Measurements from ENCODE around the gene GOLGA6L9.
"Not testable (repeated sequence)": the region's sequence is repeated elsewhere in the genome, so short reads cannot be mapped to it uniquely, and the experiment has no call there.

GOLGA6L9 gene, protein sequence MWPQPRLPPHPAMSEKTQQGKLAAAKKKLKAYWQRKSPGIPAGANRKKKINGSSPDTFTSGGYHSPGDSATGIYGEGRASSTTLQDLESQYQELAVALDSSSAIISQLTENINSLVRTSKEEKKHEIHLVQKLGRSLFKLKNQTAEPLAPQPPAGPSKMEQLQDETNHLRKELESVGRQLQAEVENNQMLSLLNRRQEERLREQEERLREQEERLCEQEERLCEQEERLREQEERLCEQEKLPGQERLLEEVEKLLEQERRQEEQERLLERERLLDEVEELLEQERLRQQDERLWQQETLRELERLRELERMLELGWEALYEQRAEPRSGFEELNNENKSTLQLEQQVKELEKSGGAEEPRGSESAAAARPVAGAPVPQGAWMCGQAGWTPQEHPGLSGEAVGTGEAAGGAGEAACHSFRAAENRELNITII

GRCh38 chr15:82429693-82430092 lies at the start of gene GOLGA6L9:
Gene GOLGA6L9, plus strand, starts transcription at chr15:82429816. Its CDS starts 264 bp downstream, at chr15:82430080.
- DNase-seq: not testable (repeated sequence)

- not testable (repeated sequence) for DNase-seq
Measured at GRCh38 chr15:82381330-82381955, 48.2 kb upstream of the GOLGA6L9 start.

- not testable (repeated sequence) for DNase-seq
Measured at GRCh38 chr15:82387209-82387608, 42.4 kb upstream of the GOLGA6L9 start.

- not testable (repeated sequence) for DNase-seq
Measured at GRCh38 chr15:82390152-82390551, 39.5 kb upstream of the GOLGA6L9 start.

GRCh38 chr15:82392077-82392476 lies 37.5 kb upstream of the GOLGA6L9 start:
- DNase-seq: not testable (repeated sequence)

DNA sequence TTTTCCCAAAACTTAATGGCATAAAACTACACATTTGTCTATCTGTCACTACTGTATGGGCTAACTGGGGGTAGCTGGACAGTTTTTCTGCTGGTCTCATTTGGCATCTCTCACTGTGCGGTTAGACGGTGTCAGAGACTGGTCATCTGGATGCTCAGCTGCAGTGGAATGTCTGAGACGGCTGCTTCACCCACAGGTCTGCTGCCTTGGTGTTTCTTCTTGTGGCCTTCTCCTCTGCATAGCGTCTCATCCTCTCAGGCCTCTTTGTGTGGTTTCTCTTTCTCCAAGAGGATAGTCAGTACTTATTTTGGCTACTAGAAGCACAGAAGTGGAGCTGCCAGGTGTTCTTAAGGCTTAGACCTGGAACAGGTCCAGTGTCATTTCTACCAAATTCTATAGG lies 35.9 kb upstream of the GOLGA6L9 start:
- DNase-seq: no peak

DNA sequence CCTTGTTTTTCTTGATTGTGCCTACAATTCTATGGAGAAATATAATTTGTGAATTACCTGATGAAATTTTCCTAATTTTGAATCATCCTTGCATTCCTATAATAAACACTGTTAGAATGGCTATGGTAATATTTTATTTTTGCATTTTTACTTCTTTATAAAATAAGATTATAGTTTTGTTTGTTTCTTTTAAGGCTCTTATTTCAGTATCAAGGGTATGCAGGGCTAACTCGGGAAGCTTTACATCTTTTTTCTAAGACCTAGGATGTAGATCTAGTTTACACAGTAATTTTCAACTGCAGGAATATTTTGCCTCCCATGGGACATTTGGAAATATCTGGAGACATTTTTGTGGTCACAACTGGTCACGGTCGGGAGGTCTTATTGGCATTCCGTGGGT lies 33.8 kb upstream of the GOLGA6L9 start:
- DNase-seq: not testable (repeated sequence)

DNA sequence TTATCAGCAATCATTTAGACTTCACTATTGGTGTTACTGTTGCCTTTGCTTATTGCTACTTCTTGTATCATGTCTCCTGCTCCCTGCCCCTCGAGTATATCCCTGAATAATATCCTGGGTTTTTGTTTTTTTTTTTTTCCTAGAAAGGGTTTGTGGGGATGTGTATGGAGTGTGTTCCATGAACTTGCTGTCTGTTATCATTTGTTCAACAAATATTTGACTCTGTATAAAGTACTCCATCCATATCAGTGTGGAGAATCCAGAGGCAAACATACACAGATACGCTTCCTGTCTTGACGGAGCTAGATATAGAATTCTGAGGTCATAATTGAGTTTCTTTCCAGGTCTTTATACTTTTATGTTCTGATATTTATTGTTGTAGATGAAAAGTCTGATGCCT lies 31.8 kb upstream of the GOLGA6L9 start:
- no peak for DNase-seq

GRCh38 chr15:82398785-82399184 lies 30.8 kb upstream of the GOLGA6L9 start:
- no peak for DNase-seq

GRCh38 chr15:82399366-82400103 lies 30.1 kb upstream of the GOLGA6L9 start:
- not testable (repeated sequence) for DNase-seq

DNA sequence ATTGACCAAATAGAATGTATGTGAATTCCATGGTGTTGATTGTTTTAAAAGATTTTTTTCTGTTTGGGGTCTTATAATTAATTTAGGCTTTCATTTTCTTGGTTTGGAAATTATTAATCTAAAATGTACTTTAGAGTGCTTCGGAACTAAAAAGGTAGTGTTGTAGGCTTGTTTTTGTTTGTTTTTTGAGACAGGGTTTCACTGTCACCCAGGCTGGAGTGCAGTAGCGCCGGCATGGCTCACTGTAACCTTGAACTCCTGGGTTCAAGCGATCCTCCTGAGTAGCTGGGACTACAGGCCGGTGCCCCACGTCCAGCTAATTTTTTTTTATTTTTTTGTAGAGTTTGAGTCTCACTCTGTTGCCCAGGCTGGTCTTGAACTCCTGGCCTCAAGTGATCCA lies 27.7 kb upstream of the GOLGA6L9 start:
- DNase-seq: not testable (repeated sequence)

- DNase-seq: not testable (repeated sequence)
Measured at GRCh38 chr15:82402341-82402740, 27.3 kb upstream of the GOLGA6L9 start.

DNA sequence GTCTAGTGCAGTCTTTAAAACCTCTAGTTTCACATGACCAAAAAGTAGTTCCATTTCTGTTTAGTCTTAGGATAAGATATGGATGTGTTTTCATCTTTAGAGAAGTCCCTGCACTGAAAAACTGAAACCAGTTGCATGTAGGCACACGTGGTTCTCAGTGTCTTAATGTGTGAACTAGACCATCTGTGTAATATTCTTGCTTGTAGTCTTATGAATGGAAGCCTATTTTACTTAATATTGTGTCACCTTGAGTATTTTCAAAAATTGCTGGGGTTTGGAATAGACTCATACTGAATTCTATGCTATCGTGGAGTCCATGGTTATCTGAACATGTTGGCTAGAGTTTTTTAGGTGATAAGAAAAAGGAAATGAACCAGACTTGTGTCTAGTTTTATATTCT lies 23.4 kb upstream of the GOLGA6L9 start:
- DNase-seq: not testable (repeated sequence)

GRCh38 chr15:82410306-82410705 lies 19.3 kb upstream of the GOLGA6L9 start:
- DNase-seq: not testable (repeated sequence)

- not testable (repeated sequence) for DNase-seq
Measured at GRCh38 chr15:82411595-82411994, 18.0 kb upstream of the GOLGA6L9 start.

DNA sequence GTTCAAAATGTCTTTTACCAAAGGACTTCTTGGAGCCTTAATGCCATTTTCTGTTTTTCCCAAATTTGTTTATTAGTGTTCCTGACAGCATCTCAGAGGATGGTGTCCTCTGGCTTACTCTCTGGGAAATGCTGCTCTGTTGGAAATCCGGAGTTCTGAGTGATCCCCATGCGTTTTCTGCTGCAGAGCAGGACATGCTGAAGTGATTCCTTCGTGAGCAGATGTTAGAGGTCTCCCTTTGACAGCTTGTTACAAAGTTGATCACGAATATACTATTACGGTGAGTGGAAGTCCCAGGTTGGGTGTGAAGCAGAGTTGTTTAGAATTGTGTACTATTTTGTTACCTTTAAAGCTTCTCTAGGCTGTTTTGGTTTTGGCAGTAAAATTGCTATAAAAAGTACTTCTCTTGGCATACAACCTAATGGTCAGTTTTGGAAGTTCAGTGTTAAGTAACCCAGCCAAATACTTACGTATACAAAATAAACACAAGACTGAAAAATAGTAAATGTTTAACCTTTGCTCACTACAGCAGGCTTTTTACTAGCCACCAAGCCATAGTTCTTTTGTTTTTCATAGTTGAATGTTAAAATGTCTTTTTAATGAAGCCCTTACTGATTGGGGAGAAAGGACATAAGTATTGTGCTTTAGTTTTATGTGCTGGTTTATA lies 15.0 kb upstream of the GOLGA6L9 start:
- not testable (repeated sequence) for DNase-seq

DNA sequence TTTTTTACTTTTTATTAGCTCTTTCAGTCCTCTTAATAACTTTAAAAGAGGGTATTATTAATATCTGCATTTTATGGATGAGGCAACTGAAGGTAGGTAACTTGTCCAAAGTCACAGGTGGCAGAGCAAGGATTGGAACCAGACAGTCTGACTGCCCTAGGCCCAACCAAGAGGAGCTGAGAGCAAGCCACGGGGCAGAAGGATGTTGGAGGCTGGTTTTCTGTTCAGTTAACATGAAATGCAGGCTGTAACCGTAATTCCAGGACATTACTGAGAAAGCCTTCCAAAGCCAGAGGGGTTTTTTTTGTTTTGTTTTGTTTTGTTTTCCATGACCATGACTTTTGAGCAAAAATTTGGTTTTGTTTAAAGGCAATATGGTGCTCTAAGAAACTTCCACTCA lies 9.1 kb upstream of the GOLGA6L9 start:
- DNase-seq: not testable (repeated sequence)

- DNase-seq: peak; percentile 14
Measured at GRCh38 chr15:82420966-82421365, 8.7 kb upstream of the GOLGA6L9 start.

GRCh38 chr15:82427117-82427516 lies 2.5 kb upstream of the GOLGA6L9 start:
- DNase-seq: not testable (repeated sequence)

DNA sequence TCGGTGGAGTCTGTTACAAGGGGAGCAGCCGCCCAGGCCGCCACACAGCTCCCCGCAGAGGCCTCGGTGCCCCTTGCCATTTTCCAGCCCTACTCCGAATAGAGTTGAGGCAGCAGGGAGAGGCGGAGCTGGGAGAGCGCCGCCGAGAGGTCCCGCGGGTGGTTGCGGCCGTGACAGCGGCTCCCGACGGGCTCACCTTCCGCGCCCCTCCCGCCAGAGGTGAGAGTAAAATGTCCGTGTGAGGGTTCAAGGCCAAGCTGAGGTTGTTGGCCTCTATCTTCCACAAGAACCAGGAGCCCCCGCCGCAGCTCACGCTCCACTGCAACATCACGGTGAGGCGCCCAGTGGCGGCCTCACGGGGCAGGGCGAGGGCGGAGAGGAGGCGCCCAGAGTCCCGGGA lies 15.8 kb downstream of the GOLGA6L9 start:
- peak; percentile 16 for DNase-seq

DNA sequence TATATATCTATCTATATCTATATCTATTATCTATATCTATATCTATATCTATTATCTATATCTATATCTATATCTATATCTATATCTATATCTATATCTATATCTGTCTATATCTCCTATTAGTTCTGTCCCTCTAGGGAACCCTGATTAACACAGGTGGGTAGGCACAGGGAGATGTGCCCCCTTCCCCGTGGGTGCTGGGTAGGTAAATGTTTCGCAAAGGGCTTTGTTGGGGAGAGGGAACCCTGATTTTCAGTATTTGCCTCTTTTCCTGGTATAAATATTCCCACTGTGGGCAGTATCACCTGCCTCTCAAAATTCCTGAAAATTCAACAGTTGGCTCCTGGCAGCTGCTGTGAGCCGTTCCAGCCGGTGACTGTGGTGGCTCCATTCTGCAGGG lies 27.7 kb downstream of the GOLGA6L9 start:
- DNase-seq: not testable (repeated sequence)

- DNase-seq: not testable (repeated sequence)
Measured at GRCh38 chr15:82465629-82466028, 36.0 kb downstream of the GOLGA6L9 start.

- DNase-seq: not testable (repeated sequence)
Measured at GRCh38 chr15:82468205-82468604, 38.6 kb downstream of the GOLGA6L9 start.
